Tibial nerve (tissue), 4 donors: ENCODE data around the gene TLN1. TPM values are rescaled to one million over a fixed set of nuclear protein-coding genes. Genes with fewer than 3 reads are reported as not detected.

ENCODE experiments used
- DNase-seq, 2 donors: peaks; one replicate each; pipeline ENCODE4 v3.0.0-alpha.2; 2019; ENCODE audit warnings: low spot score in 2 of 2
- H3K27ac ChIP-seq, 4 donors: fragments of 200-600 bp; sonication (generic) in 3 of 4; one replicate each; pipeline ENCODE4 v1.5.1; 2017 to 2019; ENCODE audit warnings: mild to moderate bottlenecking in 1 of 4
- H3K27me3 ChIP-seq, 2 donors: fragments of 200-600 bp; sonication (generic) in 1 of 2; one replicate each; pipeline versions ENCODE4 v1.5.1 to v1.6.0; 2017 to 2019
- H3K36me3 ChIP-seq, 3 donors: fragments of 200-600 bp; sonication (generic); one replicate each; pipeline ENCODE4 v1.5.1; 2018 to 2019
- H3K4me1 ChIP-seq, 4 donors: fragments of 200-600 bp; sonication (generic) in 3 of 4; one replicate each; pipeline ENCODE4 v1.5.1; 2017 to 2019
- H3K4me3 ChIP-seq, 4 donors: fragments of 200-600 bp; sonication (generic) in 3 of 4; one replicate each; pipeline ENCODE4 v1.5.1; 2017 to 2019; ENCODE audit warnings: mild to moderate bottlenecking in 1 of 4, moderate library complexity in 1 of 4
- H3K9me3 ChIP-seq, 4 donors: fragments of 200-600 bp; sonication (generic) in 3 of 4; one replicate each; pipeline ENCODE4 v1.5.1; 2017 to 2019
- CTCF ChIP-seq, 5 experiments: fragments of 200-600 bp in 3 of 5; fragments of 450-650 bp in 2 of 5; sonication (generic) in 3 of 5; IDR thresholded peaks; one replicate each; pipeline ENCODE4 v1.5.1; 2016 to 2019; ENCODE audit warnings: antibody characterized with exemption in 5 of 5, mild to moderate bottlenecking in 3 of 5, moderate library complexity in 2 of 5
- EP300 ChIP-seq, 2 donors: sonication (generic); formaldehyde crosslinking; IDR thresholded peaks; one replicate each; pipeline ENCODE4 v1.6.1; 2017; ENCODE audit warnings: antibody characterized with exemption in 2 of 2, mild to moderate bottlenecking in 1 of 2
- POLR2A ChIP-seq, 2 donors: fragments of 450-650 bp; IDR thresholded peaks; one replicate each; pipeline ENCODE4 v1.6.1; 2017; ENCODE audit warnings: antibody characterized with exemption in 2 of 2, mild to moderate bottlenecking in 2 of 2, moderate library complexity in 2 of 2
- WGBS, 2 donors: methylation state at CpG; one replicate each; pipeline ENCODE4 v1.1.5; 2018; 5-methylcytosine and 5-hydroxymethylcytosine counted together
- total RNA-seq, 4 donors: library from RNA; depleted of rRNA; stranded (reverse); fragments of >200 nt; gene quantifications; one replicate each; pipeline ENCODE4 v1.1.0, GENCODE V29; 2016

TLN1 gene
- total RNA-seq, 4 donors from 2014 or later: 284 to 405 (median 350) TPM

- no peaks in the 10 kb centered on the region for H3K27me3 ChIP-seq
- 59 to 61% methylated on average over 13 of the region's 13 CpGs for WGBS, 2 donors
- H3K4me1 ChIP-seq: peaks cover 0 to 66% (median 7%) of the 10 kb centered on the region in 4 donors
- no peaks in the 10 kb centered on the region for H3K9me3 ChIP-seq
- DNase-seq: no peak
- H3K4me3 ChIP-seq: no peak overlapping the region
- peak in 1 of 2 donors; percentile 4 for TF ChIP-seq EP300 (IDR thresholded peaks at IDR 0.05)
- no peak for TF ChIP-seq POLR2A (IDR thresholded peaks at IDR 0.05)
- peaks cover 0 to 12% (median 0%) of the 10 kb centered on the region in 3 donors for H3K36me3 ChIP-seq
- peak overlapping the region; percentile 93 to 97 (median 95) for H3K27ac ChIP-seq
These were observed 40.2 kb downstream of the TLN1 start for GRCh38 chr9:35691757-35692301.

- DNase-seq: no peak
- Histone ChIP-seq H3K27ac (peak overlapping the region; percentile 93 to 97 (median 95)), H3K4me3 (peak overlapping the region; percentile 63 to 92 (median 75)), H3K4me1 (peaks cover 0 to 66% (median 6%) of the 10 kb centered on the region in 4 donors), H3K36me3 (peaks cover 0 to 8% (median 0%) of the 10 kb centered on the region in 3 donors), H3K9me3 (no peaks in the 10 kb centered on the region), H3K27me3 (no peaks in the 10 kb centered on the region)
- TF ChIP-seq POLR2A (IDR thresholded peaks at IDR 0.05) (no peak), CTCF (IDR thresholded peaks at IDR 0.05) (no peak), EP300 (IDR thresholded peaks at IDR 0.05) (no peak)
- WGBS, 2 donors: 10 to 12% methylated on average over 10 of the region's 10 CpGs
These were observed 40.7 kb downstream of the TLN1 start for GRCh38 chr9:35691334-35691650.

GRCh38 chr9:35690614-35691333 lies 41.2 kb downstream of the TLN1 start:
- TF ChIP-seq POLR2A (IDR thresholded peaks at IDR 0.05) (peak in 1 of 2 donors; percentile 24), CTCF (IDR thresholded peaks at IDR 0.05) (no peak), EP300 (IDR thresholded peaks at IDR 0.05) (peak in 1 of 2 donors; percentile 75)
- no peaks in the 10 kb centered on the region for H3K9me3 ChIP-seq
- H3K27me3 ChIP-seq: no peaks in the 10 kb centered on the region
- 1 to 2% methylated on average over 42 to 46 of the region's 61 CpGs for WGBS, 2 donors
- DNase-seq: peak; percentile 60 to 66
- peaks cover 0 to 68% (median 8%) of the 10 kb centered on the region in 4 donors for H3K4me1 ChIP-seq
- peak overlapping the region; percentile 63 to 92 (median 75) for H3K4me3 ChIP-seq
- H3K27ac ChIP-seq: peak overlapping the region; percentile 93 to 97 (median 95)
- H3K36me3 ChIP-seq: peaks cover 0 to 7% (median 0%) of the 10 kb centered on the region in 3 donors

GRCh38 chr9:35690294-35690613 lies 41.7 kb downstream of the TLN1 start:
- TF ChIP-seq POLR2A (IDR thresholded peaks at IDR 0.05): no peak
- H3K27ac ChIP-seq: peak overlapping the region; percentile 93 to 97 (median 95)
- peaks cover 0 to 72% (median 9%) of the 10 kb centered on the region in 4 donors for H3K4me1 ChIP-seq
- no peak for DNase-seq
- WGBS, 2 donors: 0% methylated on average over 12 to 14 of the region's 21 CpGs
- H3K27me3 ChIP-seq: no peaks in the 10 kb centered on the region
- peaks cover 0 to 10% (median 0%) of the 10 kb centered on the region in 3 donors for H3K36me3 ChIP-seq
- H3K9me3 ChIP-seq: no peaks in the 10 kb centered on the region
- H3K4me3 ChIP-seq: peak overlapping the region; percentile 63 to 92 (median 75)

- Histone ChIP-seq H3K4me1 (peaks cover 0 to 72% (median 9%) of the 10 kb centered on the region in 4 donors), H3K27me3 (no peaks in the 10 kb centered on the region), H3K9me3 (no peaks in the 10 kb centered on the region), H3K4me3 (peak within 1 kb of the TSS; percentile 63 to 92 (median 75)), H3K27ac (peak within 1 kb of the TSS; percentile 93 to 97 (median 95)), H3K36me3 (peaks cover 0 to 15% (median 0%) of the 10 kb centered on the region in 3 donors)
- WGBS, 2 donors: 13 to 19% methylated on average over 25 to 29 of the region's 61 CpGs
- TF ChIP-seq POLR2A (IDR thresholded peaks at IDR 0.05) (no peak), EP300 (IDR thresholded peaks at IDR 0.05) (peak in 1 of 2 donors; percentile 75), CTCF (IDR thresholded peaks at IDR 0.05) (peak in 1 of 5 experiments; percentile 24)
- DNase-seq: peak in 1 of 2 donors; percentile 35
These were observed 42.3 kb downstream of the TLN1 start, which contains the start of gene TPM2 for GRCh38 chr9:35689542-35690293. Gene TPM2, minus strand, starts transcription at chr9:35689925. Its CDS starts 108 bp downstream, at chr9:35689817.
